Activated CD4-positive, alpha-beta T cell treated with anti-CD3 and anti-CD28 coated beads, Interleukin-2, amount 50 U/mL, for 4 hours (primary cell): ENCODE data around the gene GARIN5B.

Source experiments
- DNase-seq, 2 experiments: peaks; one replicate each; pipeline ENCODE4 v3.0.0-alpha.2; 2020

Gene GARIN5B

GRCh38 chr19:55387736-55388497 is 24.9 kb upstream of the GARIN5B start:
- DNase-seq, result no peak

GRCh38 chr19:55386493-55386971 is 23.5 kb upstream of the GARIN5B start:
- DNase-seq, result no peak

- DNase-seq, result peak; percentile 98
Observed at GRCh38 chr19:55385724-55386492, 22.8 kb upstream of the GARIN5B start, which contains the start of gene RPL28. RPL28 (plus strand) TSS chr19:55385932; CDS start chr19:55386358, 426 bp downstream.

- DNase-seq, result peak; percentile 93
Observed at GRCh38 chr19:55384920-55385723, 22.1 kb upstream of the GARIN5B start.

- DNase-seq, result peak in 1 of 2 experiments; percentile 25
Observed at GRCh38 chr19:55384131-55384919, 21.3 kb upstream of the GARIN5B start, which contains the start of gene TMEM238. TMEM238 (minus strand) TSS chr19:55384292; CDS start chr19:55384259, 33 bp downstream.

- peak; percentile 25 to 27 for DNase-seq
Observed at GRCh38 chr19:55383279-55384130, 20.4 kb upstream of the GARIN5B start.

- DNase-seq, result no peak
Observed at GRCh38 chr19:55382522-55383054, 19.5 kb upstream of the GARIN5B start.

- no peak for DNase-seq
Observed at GRCh38 chr19:55382013-55382412, 19.0 kb upstream of the GARIN5B start.

GRCh38 chr19:55379174-55379573 is 16.1 kb upstream of the GARIN5B start:
- DNase-seq, result no peak

- no peak for DNase-seq
Observed at GRCh38 chr19:55377356-55378131, 14.5 kb upstream of the GARIN5B start.

GRCh38 chr19:55376241-55376933 is 13.3 kb upstream of the GARIN5B start, which contains the start of gene TMEM190:
TMEM190 (plus strand) TSS chr19:55376826; CDS start chr19:55376854, 28 bp downstream.
- no peak for DNase-seq

GRCh38 chr19:55373993-55374757 is 11.1 kb upstream of the GARIN5B start:
- no peak for DNase-seq

- no peak for DNase-seq
Observed at GRCh38 chr19:55373306-55373992, 10.4 kb upstream of the GARIN5B start.

- no peak for DNase-seq
Observed at GRCh38 chr19:55372316-55373081, 9.4 kb upstream of the GARIN5B start.

- no peak for DNase-seq
Observed at GRCh38 chr19:55370305-55370988, 7.4 kb upstream of the GARIN5B start, which contains the start of gene IL11. IL11 (minus strand) TSS chr19:55370463; CDS start chr19:55370310, 153 bp downstream.

GRCh38 chr19:55369653-55370304 is 6.7 kb upstream of the GARIN5B start:
- no peak for DNase-seq
